ENCODE data around the gene TRPM2. TPM values are rescaled to one million over a fixed set of nuclear protein-coding genes. Genes with fewer than 3 reads are reported as not detected.

TRPM2 gene
- total RNA-seq, 1 experiment from 2014 or later, result not detected

DNA sequence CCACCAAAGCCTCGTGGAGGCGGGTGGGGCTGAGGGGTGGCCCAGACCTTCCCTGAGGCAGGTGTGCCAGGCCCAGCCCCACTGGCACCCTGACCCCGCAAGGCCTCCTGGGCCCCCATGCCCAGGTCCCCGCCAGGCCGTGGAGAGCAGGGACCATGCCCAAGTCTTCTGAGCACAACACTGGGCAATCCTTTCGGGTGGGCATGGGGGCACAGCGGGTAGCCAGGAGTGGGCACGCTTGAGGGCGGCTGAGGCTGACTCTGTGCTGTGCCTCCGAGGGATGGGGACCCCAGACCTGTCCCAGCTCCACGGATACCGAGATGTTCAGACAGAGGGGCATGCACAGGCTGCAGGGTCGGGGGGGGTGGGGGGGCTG is 27.2 kb upstream of the TRPM2 start:
- no peaks in the 10 kb centered on the region for H3K4me1 ChIP-seq (replicated peaks; ENCODE audit: insufficient read depth)
- no peak overlapping the region for H3K4me3 ChIP-seq
- H2AFZ ChIP-seq, result no peak overlapping the region
- no TSS peak for BruUV-seq (replicated peaks)
- H3K4me2 ChIP-seq, result no peak overlapping the region
- no peaks in the 10 kb centered on the region for H3K27me3 ChIP-seq (ENCODE audit: insufficient read depth, low read depth)
- H3K36me3 ChIP-seq (ENCODE audit: low read depth), result no peaks in the 10 kb centered on the region
- H3K27ac ChIP-seq, result no peak overlapping the region
- H3K9me3 ChIP-seq (ENCODE audit: insufficient read depth, low read depth), result no peaks in the 10 kb centered on the region
- H3K79me2 ChIP-seq (ENCODE audit: low read depth), result no peaks in the 10 kb centered on the region
- POLR2A ChIA-PET (ENCODE audit: unreplicated experiment), result no interaction called here
- CTCF ChIA-PET, result no interaction called here
- H4K20me1 ChIP-seq (ENCODE audit: insufficient read depth), result no peaks in the 10 kb centered on the region
- intact Hi-C loops (cut with micrococcal nuclease; ENCODE audit: unreplicated experiment), result no loop called here
- no peak for TF ChIP-seq EZH2 (IDR thresholded peaks at IDR 0.05; ENCODE audit: low read depth)
- TF ChIP-seq, protein P1, sequence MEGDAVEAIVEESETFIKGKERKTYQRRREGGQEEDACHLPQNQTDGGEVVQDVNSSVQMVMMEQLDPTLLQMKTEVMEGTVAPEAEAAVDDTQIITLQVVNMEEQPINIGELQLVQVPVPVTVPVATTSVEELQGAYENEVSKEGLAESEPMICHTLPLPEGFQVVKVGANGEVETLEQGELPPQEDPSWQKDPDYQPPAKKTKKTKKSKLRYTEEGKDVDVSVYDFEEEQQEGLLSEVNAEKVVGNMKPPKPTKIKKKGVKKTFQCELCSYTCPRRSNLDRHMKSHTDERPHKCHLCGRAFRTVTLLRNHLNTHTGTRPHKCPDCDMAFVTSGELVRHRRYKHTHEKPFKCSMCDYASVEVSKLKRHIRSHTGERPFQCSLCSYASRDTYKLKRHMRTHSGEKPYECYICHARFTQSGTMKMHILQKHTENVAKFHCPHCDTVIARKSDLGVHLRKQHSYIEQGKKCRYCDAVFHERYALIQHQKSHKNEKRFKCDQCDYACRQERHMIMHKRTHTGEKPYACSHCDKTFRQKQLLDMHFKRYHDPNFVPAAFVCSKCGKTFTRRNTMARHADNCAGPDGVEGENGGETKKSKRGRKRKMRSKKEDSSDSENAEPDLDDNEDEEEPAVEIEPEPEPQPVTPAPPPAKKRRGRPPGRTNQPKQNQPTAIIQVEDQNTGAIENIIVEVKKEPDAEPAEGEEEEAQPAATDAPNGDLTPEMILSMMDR (conservative IDR thresholded peaks at IDR 0.05), result no peak
- DNase-seq, result no peak
- H3K9me2 ChIP-seq (ENCODE audit: insufficient read depth), result no peaks in the 10 kb centered on the region
- peaks cover 2% of the 10 kb centered on the region; the same call in 1 of the 2 replicates for H3F3A ChIP-seq (ENCODE audit: insufficient read depth, low read depth)

DNA sequence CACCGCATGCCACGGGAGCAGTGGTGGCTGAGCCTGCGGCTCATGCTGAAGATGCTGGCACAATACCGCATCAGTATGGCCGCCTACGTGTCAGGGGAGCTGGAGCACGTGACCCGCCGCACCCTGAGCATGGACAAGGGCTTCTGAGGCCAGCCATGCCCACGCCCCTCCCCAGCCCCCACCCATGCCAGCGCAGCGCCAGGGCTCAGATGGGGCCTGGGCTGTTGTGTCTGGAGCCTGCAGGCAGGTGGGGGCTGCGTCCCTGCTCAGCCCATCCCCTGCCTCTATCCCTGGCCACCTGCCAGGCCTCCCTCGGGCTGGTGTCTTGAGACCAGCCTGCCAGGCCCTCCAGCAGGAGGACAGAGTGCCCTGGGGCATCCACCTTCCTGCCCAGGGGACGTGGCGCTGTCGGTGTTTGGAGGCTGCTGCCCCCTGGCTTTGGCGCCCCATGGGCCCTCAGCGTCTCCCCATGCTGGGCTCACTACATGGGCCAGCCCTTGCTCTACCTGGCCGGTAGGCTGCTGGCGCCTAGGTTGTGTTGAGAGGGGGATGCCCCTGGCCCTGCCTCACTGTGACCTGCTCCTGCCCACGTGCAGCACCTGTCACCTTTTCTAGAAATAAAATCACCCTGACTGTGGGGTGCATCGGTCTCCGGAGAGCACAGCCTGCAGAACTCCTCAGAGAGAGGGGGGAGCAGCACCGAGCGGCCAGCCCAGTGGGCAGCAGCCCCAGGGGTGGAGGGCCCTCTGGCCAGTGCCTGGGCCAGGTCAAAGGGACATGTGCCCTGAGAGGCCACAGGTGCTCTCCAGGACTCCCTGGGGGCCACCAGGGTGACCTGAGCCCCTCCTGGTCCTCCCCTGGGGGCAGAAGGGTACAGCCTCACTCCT is 26.5 kb upstream of the TRPM2 start:
- no peaks in the 10 kb centered on the region for H3K9me3 ChIP-seq (ENCODE audit: insufficient read depth, low read depth)
- H3K79me2 ChIP-seq (ENCODE audit: low read depth), result no peaks in the 10 kb centered on the region
- no peaks in the 10 kb centered on the region for H3K27me3 ChIP-seq (ENCODE audit: insufficient read depth, low read depth)
- H3K4me1 ChIP-seq (replicated peaks; ENCODE audit: insufficient read depth), result no peaks in the 10 kb centered on the region
- H3K4me2 ChIP-seq, result no peak overlapping the region
- H2AFZ ChIP-seq, result no peak overlapping the region
- ChIA-PET CTCF (no interaction called here), POLR2A (ENCODE audit: unreplicated experiment) (no interaction called here)
- intact Hi-C loops (cut with micrococcal nuclease; ENCODE audit: unreplicated experiment), result no loop called here
- DNase-seq, result no peak
- no peak overlapping the region for H3K4me3 ChIP-seq
- no peak overlapping the region for H3K27ac ChIP-seq
- no TSS peak for BruUV-seq (replicated peaks)
- no peaks in the 10 kb centered on the region for H4K20me1 ChIP-seq (ENCODE audit: insufficient read depth)
- TF ChIP-seq EZH2 (IDR thresholded peaks at IDR 0.05; ENCODE audit: low read depth), result no peak
- TF ChIP-seq, protein P1 (conservative IDR thresholded peaks at IDR 0.05), result no peak
- no peaks in the 10 kb centered on the region for H3K9me2 ChIP-seq (ENCODE audit: insufficient read depth)
- peaks cover 2% of the 10 kb centered on the region; the same call in 1 of the 2 replicates for H3F3A ChIP-seq (ENCODE audit: insufficient read depth, low read depth)
- H3K36me3 ChIP-seq (ENCODE audit: low read depth), result no peaks in the 10 kb centered on the region

DNA sequence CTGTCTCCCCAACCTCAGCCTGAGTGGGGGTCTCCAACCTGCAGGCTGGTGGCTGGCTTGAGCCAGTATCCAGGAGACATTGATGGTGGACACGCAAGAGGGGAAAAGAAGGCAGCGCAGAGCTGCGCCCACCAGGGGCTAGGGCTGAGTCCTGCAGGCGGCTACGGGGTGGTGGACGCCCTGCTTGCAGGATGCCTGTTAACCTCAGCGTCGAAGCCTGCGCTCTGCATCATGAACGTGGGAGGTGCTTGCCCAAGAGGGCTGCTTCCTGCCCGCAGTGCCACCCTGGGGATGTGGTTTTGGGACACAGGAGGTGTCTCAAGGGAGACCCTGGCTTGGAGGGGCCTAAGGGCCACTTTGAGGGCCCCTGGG is 25.8 kb upstream of the TRPM2 start:
- no TSS peak for BruUV-seq (replicated peaks)
- ChIA-PET CTCF (no interaction called here), POLR2A (ENCODE audit: unreplicated experiment) (no interaction called here)
- H2AFZ ChIP-seq, result no peak overlapping the region
- H3K27ac ChIP-seq, result no peak overlapping the region
- H3K4me3 ChIP-seq, result no peak overlapping the region
- H3K27me3 ChIP-seq (ENCODE audit: insufficient read depth, low read depth), result no peaks in the 10 kb centered on the region
- no peaks in the 10 kb centered on the region for H3K79me2 ChIP-seq (ENCODE audit: low read depth)
- H3K9me3 ChIP-seq (ENCODE audit: insufficient read depth, low read depth), result no peaks in the 10 kb centered on the region
- H3F3A ChIP-seq (ENCODE audit: insufficient read depth, low read depth), result peaks cover 2% of the 10 kb centered on the region; the same call in 1 of the 2 replicates
- H4K20me1 ChIP-seq (ENCODE audit: insufficient read depth), result no peaks in the 10 kb centered on the region
- TF ChIP-seq, protein P1 (conservative IDR thresholded peaks at IDR 0.05), result no peak
- H3K4me1 ChIP-seq (replicated peaks; ENCODE audit: insufficient read depth), result no peaks in the 10 kb centered on the region
- no peaks in the 10 kb centered on the region for H3K9me2 ChIP-seq (ENCODE audit: insufficient read depth)
- no peak overlapping the region for H3K4me2 ChIP-seq
- DNase-seq, result no peak
- no peaks in the 10 kb centered on the region for H3K36me3 ChIP-seq (ENCODE audit: low read depth)
- intact Hi-C loops (cut with micrococcal nuclease; ENCODE audit: unreplicated experiment), result no loop called here
